ENCODE results near the gene CYP4A22. TPM values are rescaled to one million over a fixed set of nuclear protein-coding genes. Genes with fewer than 3 reads are reported as not detected.
"Not testable (repeated sequence)": the region's sequence is repeated elsewhere in the genome, so short reads cannot be mapped to it uniquely, and the experiment has no call there.

CYP4A22 gene
- total and polyA plus RNA-seq, 2 of the 4 experiments (the other 2 are of a cell fraction), result not detected

DNA sequence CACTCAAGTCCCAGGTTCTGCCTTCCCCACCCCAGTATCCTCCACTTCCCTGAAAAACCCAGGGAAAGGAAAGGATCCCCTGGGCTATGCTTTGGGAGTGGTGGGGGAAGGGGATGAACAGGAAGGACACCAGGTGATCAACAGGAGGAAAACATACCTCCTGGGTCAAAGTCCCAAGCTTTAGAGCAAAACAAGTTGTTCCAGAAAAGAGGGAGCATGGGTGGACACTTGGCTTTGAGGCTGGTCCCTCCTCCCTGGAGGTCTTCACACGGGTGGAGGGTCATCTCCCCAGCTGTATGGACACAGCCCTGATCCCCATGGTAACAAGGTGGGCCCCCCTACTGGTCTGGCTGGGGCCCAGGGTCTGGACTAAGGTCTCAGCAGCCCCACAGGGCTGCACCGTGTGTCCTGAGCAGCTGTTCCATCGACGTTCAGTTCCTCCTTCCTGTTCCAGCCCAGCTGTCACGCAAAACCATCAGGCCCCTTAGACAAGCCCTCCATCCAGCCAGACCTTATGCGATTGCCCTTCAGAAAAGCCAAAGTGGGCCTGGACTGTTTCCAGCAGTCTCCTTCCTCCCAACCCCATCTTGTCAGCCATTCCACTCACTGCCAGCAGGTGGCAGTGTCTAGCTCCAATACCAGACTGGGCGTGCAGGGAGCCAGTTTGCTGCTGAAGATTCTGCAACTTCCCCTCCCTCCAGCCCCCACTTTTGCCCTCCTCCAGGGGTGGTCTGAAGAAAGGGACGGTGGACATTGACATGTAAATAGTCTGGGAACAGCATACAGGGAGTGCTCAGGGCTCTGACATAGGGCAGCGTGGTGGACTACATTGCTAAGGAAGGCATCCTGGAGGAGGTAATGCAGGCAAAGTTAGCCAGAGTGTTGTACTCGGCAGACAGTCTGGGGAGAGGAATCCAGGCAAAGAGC, 55.5 kb downstream of the CYP4A22 start (continued):
- TF ChIP-seq, protein P1, sequence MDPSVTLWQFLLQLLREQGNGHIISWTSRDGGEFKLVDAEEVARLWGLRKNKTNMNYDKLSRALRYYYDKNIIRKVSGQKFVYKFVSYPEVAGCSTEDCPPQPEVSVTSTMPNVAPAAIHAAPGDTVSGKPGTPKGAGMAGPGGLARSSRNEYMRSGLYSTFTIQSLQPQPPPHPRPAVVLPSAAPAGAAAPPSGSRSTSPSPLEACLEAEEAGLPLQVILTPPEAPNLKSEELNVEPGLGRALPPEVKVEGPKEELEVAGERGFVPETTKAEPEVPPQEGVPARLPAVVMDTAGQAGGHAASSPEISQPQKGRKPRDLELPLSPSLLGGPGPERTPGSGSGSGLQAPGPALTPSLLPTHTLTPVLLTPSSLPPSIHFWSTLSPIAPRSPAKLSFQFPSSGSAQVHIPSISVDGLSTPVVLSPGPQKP (IDR thresholded peaks at IDR 0.05; ENCODE audit: borderline replicate concordance, low read depth, low read length), result no peak
- TF ChIP-seq FOS (IDR thresholded peaks at IDR 0.05; ENCODE audit: low read depth, low read length), result no peak

DNA sequence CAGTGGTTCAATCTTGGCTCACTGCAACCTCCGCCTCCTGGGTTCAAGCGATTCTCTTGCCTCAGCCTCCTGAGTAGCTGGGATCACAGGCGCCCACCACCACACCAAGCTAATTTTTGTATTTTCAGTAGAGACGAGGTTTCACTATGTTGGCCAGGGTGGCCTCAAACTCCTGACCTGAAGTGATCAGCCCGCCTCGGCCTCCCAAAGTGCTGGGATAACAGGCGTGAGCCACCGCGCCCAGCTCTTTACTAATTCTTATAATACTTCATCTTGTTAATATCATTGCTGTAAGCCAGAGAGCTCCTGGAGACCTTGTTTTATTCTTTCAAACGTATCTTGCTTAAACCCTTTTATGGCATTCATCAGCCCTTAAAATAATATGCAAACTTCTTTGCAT, 56.3 kb downstream of the CYP4A22 start:
- H2BK120ac ChIP-seq (ENCODE audit: low read depth, low read length); H3K79me1 ChIP-seq (ENCODE audit: low read depth in 1 of 2, low read length in 2 of 2); BruUV-seq (replicated peaks); H3K56ac ChIP-seq (ENCODE audit: extremely low read depth, insufficient read depth, low read length); H3K4me1 ChIP-seq (ENCODE audit: control insufficient read depth, insufficient read depth, low read length); H2AK5ac ChIP-seq (ENCODE audit: low read depth, low read length); ATAC-seq (ENCODE audit: low read depth); H3K27me3 ChIP-seq (ENCODE audit: control insufficient read depth, insufficient read depth, low read length); H3K9me1 ChIP-seq (ENCODE audit: insufficient read depth, low read length); H2AFZ ChIP-seq (replicated peaks; ENCODE audit: low read length, poor library complexity); H3K36me3 ChIP-seq (ENCODE audit: control insufficient read depth, insufficient read depth, low read length); H3K14ac ChIP-seq (replicated peaks; ENCODE audit: low read depth, low read length); H3K9me3 ChIP-seq (ENCODE audit: control insufficient read depth, insufficient read depth, low read length); H4K91ac ChIP-seq (ENCODE audit: insufficient read depth, low read depth, low read length); H4K5ac ChIP-seq (ENCODE audit: low read depth, low read length); H2BK5ac ChIP-seq (ENCODE audit: low read depth, low read length, poor library complexity, severe bottlenecking); H2AK9ac ChIP-seq (replicated peaks; ENCODE audit: low read depth, low read length, poor library complexity); H2BK15ac ChIP-seq (ENCODE audit: low read depth, low read length); H2BK20ac ChIP-seq (ENCODE audit: low read depth, low read length); H3K23ac ChIP-seq (ENCODE audit: low read depth, low read length); H3K27ac ChIP-seq (ENCODE audit: insufficient read depth, low read length); dilution Hi-C loops (cut with HindIII; ENCODE audit: low sequenced_read_pairs, unreplicated experiment); H4K20me1 ChIP-seq (ENCODE audit: insufficient read depth, low read length); in situ Hi-C loops (cut with MboI; ENCODE audit: low sequenced_read_pairs); DNase-seq; H3K4ac ChIP-seq (ENCODE audit: low read depth, low read length); POLR2A ChIA-PET (ENCODE audit: unreplicated experiment); H4K8ac ChIP-seq (ENCODE audit: low read depth in 2 of 2, low read length in 2 of 2); H3K18ac ChIP-seq (ENCODE audit: low read depth, low read length); H3K4me3 ChIP-seq (ENCODE audit: insufficient read depth, low read depth, low read length); H3K4me2 ChIP-seq (ENCODE audit: low read depth, low read length); H3K9ac ChIP-seq (ENCODE audit: low read depth, low read length): not testable (repeated sequence)
- intact Hi-C loops (cut with micrococcal nuclease), result loop anchor here (1.0 to 5.0 kb wide), 7 partner anchors 70 to 534 kb away; partner anchors contain the start of genes CMPK1 and STIL
- 67% methylated on average over 1 of the region's 10 CpGs; no CpG with 5 or more reads in 1 of the 2 experiments for WGBS, 2 experiments (ENCODE audit: extremely low coverage in 2 of 2, insufficient read length in 1 of 2)
- CTCF ChIA-PET, result interaction anchor here (0.6 to 4.3 kb wide), 11 partner anchors 9 to 533 kb away, joined by 3 to 23 read pairs (median 5); no protein-coding TSS in a partner anchor
